Fibroblast of skin of left quadriceps (primary cell): Measurements from ENCODE around the gene ADGB.
"Not testable (repeated sequence)": the region's sequence is repeated elsewhere in the genome, so short reads cannot be mapped to it uniquely, and the experiment has no call there.

Experiments used
- DNase-seq, 2 experiments: peaks; one replicate each; pipeline ENCODE4 v3.0.0-alpha.2; 2013; ENCODE audit warnings: low read depth in 2 of 2

ADGB gene

DNA sequence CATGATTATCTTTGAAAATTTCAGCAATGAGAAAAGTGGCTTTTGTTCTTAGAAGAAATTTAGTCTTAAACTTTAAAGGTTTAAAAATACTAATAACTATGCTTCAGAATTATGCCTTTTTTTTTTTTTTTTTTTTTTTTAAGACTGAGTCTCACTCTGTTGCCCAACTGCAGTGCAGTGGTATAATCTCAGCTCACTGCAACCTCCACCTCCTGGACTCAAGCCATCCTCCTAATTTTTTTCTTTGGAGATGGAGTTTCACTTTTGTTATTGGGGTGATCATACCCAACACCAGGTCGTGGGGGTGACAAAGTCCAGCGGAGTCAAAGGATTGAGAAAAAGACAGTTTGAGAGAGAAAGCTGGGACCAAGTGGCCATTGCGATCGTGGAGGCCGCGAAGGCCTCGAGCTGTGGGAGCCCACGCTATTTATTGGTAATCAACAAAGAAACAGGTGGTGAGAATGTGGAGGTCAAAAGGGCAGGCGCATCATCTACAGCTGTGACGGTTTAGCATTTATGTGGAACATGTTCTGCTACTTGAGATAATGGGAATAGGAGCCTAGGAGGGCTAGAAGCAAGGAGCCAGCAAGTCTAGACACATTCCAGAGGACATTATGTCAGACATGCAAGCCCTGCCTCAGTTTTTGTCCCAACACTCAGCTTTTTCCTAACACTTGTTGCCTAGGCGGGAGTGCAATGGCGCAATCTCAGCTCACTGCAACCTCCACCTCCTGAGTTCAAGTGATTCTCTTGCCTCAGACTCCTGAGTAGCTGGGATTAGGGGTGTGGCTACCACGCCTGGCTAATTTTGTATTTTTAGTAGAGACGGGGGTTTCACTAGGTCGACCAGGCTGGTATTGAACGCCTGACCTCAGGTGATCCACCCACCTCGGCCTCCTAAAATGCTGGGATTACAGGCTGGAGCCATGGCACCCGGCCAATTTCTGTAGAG, 217.0 kb downstream of the ADGB start:
- not testable (repeated sequence) for DNase-seq

DNA sequence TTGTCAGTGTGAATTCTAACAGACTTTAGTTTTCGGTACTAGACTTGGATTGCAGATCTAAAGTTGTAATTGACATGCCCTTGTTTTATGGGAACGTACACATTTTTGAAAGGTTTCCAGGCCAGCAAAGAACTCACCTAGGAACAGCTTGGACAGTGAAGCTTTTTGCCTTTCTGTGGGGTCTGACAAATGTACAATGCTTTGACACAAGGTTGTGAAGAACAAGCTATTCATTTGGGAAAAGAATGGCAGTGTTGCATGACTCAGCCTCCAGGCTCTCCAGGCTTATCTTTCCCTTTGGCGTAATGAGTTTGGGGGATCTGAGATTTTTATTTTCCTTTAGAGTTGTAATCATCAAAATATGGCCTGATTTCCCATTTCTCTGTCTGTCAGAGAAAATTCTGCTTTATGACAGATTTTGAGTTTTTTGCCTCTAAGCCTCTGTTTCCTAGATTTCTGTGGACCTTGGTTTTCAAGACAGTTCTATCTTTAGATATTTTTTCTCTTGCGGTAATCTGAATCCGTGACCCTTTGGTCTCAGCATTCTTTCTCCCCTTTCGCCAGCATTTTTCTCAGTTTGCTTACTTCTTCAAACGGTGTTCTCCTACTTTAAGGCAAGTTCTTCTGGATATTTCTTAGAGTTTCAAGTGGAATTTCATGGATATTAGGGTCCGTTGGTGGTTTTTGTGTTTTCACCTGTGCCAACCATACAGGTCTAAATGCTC, 221.0 kb downstream of the ADGB start:
- DNase-seq = no peak

DNA sequence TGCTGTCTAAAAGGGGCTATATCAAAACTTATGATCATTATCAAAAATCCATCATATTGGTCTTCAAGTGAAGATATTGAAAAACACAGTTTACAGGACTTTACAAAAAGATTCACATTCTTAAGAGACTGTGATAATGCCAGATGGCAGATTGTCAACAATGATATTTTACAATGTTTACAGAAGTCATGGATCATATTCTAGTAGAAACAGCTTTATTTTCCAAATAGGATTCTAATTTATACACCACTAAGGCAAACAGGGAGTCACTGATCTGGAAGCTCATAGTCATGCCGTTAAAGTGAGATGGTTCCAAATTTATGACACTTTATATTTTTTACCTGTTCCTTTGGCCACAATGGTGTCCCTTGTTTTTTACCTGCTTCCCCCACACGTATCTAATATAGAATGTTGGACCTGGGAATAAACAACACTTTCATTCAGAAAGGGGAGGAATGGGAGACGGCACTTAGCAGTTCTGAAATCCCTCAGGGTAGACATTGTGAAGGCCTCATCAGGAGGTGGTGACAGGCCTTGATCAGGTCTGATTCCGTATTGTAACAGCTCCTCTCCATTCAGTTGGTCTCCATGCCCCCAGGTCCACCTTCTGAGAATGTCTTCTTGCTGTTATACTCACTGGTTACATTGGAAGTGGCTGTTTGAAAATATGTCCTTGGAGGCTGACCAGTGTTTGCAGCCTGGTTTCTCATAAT, 228.6 kb downstream of the ADGB start:
- DNase-seq = no peak

DNA sequence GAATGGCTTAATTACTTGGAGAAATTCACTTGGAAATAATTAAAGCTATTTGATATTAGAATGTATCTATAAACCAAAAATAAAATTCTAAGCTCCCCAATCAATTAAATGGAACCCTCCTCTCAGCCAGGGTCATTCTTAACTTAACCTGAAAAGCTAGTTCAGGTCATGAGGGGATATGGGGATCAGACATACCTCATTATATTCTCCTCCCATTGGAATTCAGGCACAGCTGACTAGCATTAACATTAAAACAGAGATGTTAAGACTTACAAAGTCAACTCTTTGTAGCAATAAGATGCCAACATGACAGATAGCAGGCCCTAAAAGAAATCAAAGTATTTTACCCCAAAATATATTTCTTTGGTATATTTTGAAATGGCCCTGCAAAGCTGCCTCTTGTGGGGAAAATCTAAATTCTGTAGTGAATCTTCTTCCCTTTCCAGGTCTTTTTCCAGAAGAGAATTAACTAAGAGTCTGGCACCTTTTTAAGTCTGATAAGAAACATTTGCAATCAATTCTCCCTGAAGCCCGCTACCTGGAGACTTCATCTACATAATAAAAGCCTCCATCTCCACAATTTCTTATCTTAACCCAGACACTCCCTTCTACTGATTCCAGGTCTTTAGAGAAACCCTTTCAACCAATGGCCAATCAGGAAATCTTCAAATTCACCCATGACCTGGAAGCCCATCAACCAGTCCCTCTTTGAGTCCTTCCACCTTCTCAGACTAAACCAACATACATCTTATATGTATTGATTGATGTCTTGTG, 231.2 kb downstream of the ADGB start:
- no peak for DNase-seq

DNA sequence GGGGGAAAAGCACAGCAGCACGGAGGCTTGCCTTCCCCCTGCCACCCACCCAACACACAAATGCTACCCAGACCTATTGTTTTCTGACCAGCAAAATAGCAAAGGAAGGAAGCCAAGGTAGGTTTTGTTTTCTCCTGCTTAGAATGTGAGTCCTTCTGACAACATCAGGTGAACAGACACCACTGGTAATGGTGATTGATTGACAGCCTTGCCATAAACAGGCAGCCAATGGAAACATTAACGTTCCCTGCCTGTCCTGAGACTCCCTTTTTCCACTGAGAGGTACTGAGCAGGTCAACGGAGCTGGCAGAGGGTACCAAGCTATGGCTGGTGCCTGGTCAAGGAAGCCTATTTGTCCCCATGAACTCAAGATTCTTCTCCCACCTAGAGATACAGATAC, 234.4 kb downstream of the ADGB start:
- no peak for DNase-seq

DNA sequence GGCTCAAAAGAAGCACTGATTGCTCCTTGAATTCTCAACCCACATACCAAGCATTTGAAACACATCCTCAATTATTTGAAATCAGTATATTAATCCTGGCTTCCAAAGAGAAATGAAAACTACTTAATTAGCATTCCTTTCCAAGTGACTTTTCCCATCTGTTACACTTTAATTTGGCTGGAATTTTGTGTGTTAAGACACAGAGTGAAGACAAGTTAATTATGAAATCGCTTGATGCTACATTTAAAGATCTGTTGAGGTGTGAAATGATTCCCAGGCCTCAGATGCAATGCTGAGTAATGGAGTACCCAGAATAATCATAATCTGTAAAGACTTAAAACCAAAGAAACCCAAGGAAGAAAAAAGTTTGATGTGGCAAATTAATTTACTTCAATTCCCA, 241.4 kb downstream of the ADGB start:
- no peak for DNase-seq

DNA sequence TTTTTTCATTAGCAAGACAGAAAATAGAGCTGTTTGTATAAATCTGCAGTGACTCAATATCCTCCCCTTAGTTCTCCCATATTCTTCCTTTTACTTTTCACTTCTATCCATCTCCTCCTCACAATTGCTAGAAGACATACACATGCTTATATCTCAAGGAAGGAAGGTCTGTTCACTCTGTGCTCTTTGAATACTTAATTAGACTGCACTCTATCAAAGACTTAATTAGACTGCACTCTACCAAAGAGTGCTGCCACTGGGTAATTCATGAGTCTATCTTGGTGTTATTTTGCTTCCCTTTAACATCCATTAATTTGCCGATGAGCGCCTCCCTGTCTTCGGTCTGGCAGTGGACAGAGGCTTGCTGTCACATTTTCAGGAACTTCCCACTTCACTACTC, 241.9 kb downstream of the ADGB start:
- DNase-seq = no peak

DNA sequence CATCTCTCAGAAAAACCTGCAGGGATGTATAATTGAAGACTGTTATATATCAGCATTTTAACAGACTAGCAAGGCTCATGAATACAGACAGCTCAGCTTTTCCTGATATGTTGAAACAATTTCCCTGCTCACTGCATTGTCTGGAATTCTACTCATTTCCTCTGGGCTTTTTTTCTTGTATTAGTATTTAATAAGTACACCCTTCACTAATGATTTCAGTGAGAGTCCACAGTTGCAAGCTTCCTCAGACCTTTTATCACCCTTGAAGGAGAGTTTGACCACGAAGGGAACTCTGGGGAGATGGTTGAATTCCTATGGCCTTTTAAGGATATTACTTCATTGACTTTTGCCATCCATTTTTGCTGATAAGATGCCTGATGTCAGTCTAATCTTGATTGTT, 248.7 kb downstream of the ADGB start:
- peak in 1 of 2 experiments; percentile 41 for DNase-seq

DNA sequence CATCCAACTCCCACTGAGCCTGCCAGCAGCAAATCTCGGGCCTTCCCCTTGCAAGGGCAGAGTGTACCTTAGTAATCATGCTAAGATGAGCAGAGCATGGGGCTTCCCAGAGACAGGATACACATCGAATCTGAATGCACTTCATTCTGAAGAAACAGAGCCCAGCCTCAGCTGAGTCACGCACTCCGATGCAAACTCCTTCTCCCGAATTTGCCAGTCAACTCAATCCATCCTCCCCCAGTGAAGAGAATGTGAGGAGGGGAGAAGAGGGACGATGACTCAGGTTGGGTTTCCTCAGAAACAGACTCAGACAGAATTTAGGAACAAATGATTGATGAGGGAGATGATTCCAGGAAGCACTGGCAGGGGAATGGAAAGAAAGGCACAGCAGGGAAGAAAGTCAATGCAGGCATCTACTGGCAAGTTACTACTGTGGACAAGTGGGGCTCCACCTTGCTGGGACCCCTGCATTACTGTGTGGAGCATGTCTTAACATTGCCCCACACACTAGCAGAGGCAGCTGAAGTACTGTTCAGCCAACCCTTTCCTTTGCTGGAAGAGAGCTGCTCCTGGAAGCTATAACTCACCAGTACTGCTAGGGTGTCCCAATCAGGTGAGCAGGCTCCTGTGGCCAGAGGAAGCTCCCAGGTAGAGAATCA, 251.6 kb downstream of the ADGB start:
- DNase-seq = peak; percentile 78 to 83

DNA sequence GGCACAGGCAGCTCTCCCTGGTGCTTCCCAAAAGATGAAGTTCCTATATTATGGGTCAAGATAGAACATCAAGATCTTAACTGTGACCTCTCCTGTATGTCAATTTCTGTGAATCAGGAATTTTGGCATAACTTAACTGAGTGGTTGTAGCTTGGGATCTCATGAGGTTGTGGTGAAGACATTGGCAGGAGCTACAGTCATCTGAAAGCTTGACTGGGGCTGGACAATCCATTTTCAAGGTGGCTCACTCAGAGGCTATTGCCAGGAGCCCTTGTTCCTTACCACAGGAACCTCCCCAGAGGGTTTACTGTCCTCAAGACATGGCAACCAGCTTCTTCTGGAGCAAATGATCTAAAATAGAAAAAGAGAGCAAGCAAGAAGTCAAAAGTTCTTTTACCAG, 252.2 kb downstream of the ADGB start:
- no peak for DNase-seq

DNA sequence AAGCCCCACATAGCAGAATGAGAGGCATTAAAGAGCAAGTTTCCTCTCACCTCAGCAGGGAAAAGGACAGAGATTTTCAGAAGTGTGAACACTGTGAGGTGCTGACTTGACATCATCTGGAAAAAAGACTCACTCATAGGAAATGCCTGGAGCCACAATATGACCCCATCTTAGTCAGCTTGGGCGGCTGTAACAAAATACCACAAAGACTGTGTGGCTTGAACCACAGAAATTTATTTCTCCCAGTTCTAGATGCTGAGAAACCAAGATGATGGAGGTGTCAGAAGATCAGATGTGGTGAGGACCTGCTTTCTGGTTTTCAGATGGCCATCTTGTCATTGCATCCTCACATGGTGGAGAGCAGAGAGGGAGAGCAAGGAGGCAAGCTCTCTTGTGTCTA, 253.1 kb downstream of the ADGB start:
- peak; percentile 80 to 81 for DNase-seq

DNA sequence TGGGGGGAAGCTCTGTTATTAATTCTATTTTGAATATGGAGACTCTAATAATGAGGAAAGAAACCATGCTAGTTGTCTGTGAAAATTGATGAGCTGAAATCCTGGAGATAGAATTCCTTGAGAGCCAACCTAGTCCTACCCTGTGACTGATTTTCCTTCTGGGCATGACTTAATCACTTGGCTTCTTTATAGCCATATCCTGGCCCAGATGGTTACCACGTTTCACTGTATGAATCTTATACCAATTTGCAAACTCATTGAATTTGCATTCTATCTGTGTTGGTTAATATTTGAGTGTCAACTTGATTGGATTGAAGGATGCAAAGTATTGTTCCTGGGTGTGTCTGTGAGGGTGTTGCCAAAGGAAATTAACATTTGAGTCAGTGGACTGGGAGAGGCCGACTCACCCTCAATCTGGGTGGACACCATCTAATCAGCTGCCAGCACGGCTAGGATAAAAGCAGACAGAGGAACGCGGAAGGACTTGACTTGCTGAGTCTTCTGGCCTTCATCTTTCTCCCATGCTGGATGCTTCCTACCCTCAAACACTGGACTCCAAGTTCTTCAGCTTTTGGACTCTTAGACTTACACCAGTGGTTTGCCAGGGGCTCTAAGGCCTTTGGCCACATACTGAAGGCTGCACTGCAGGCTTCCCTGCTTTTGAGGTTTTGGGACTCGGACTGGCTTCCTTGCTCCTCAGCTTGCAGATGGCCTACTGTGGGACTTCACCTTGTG, 255.9 kb downstream of the ADGB start:
- not testable (repeated sequence) for DNase-seq

DNA sequence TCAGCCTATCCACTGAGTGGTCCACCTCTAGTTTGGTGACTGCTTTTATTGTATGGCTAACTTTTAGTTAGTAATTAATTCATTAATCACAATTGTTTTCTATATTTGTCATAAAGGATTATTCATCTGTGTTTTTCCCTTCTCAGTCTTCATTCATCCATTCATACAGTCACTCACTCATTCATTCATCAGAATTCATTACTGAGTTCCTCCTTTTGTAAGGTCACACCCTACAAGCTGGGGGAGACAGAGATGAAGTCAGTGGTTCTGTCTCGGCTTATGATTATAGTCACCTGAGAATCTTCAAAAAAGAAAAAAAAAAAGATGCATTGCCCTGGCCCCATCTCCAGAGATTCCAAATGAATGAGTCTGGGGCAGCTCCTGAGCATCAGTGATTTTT, 257.1 kb downstream of the ADGB start:
- DNase-seq = no peak

DNA sequence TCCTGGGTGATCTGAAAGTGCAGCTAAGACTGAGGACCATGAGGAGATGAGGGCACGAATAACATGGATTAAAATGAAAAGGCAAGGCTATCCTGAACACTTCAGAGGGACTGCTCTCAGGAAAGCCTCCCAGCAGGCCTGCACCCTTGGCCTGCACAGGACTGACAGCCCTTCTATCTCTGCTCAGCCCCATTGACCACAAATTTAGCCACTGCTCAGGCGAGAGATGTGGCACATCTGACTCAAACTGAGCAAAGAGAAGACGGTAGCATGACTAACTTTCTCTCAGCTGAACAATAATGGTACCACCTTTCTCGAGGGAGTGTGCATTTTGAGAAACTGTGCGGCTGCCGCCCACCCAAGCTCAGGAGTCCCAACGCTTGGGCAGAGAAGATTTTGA, 257.5 kb downstream of the ADGB start:
- no peak for DNase-seq

DNA sequence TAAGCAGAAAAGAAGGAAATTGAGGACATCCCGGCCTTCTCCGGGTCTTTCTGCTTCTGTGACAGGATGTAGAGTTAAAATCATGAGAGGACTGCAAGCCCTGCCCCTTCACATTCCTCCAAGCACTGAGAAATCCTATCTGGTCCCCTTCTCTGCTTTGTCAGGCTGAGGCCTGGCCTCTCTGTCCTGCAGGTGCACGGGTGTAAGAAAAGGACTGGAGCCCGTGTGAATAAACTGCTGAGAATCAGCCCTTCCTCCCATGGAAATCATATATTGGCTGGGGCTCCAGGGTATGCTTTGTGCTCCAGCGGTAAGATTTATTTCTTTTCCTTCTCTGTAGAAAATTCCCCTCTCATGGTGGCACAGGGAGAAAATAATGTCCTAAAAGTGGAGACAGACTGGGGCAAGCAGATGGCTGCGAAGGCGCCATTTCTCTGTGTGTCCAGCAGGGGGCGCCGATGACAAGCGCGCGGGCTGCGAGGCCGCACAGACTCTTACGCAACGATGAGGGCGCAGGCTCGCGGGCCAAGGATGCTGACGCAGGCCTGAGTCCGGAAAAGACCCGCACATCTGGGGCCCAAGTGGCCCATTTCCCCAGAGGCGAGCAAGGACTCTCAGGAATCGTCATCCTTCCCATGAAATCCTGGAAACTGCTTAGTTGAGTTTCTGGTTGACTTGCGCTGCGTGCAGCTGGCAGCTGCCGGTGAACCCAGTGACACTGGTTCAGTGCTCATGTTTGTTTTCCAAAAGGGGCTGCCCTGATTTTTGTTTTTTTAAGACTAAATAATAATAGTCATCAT, 258.6 kb downstream of the ADGB start:
- peak; percentile 63 to 64 for DNase-seq

DNA sequence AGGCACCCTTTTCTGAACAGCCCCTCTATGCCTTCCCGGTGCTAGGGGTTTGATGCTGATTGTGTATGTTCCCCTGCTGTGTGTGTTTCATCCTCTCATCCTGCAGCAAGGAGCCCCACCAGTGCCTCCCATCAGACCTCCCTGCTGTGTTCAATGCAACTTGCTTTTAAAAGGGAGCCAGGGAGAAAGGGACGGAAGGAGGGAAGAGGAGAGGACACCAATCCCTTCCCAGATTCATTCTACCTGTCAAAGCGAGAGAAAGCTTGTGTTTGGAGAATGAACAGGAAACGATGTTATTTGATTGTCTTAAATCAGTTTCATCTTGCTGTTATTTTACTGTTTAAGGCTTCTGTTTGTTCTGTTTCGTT, 259.2 kb downstream of the ADGB start:
- no peak for DNase-seq

DNA sequence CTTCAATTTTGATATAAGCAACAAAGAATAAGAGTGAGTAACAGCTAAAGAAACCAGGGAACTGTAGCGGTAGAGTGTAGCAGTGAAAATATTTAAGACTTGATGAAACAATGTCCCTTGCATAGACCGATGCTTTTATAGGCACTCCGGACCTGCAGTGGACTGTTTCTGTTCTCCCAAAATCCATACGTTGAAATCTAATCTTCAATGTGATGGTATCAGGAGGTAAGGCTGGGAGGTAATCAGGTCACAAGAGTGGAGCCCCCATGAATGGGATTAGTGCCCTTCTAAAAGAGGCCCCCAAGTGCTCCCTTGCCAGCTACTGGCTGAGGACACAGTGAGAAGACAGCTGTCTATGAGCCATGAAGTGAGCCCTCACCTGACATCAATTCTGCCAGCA, 260.4 kb downstream of the ADGB start:
- DNase-seq = no peak

DNA sequence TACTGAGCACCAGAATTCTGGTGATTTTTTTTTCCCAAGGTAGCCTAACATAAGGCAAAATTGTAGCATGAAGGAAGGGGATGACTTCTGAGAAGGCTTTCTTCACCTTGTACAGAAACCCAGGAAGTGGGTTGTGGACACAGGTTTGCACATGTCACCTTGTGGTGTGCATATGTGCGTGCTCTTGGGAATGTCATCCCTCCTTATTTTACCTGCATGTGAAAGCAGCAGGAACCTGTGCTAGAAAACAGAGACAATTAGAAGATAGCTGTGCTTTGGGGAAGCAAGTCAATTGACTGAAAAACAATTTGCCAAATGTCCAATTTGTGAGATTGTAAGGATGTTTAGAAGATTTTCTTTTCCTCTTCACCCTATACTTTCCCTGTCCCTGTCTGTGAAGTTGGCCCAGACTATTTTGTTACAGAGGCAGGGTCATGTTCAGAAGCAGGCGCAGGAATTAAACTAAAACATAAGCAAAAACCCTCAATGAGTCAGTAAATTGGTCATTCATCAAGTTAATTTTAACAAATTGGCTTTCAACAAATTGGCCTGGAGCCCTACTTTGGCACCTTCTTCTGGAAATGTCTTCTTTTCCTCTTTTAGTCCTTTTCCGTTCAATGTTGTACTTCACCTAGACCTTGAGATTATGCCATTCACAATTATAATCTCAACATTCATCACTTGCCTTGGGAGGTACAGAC, 261.2 kb downstream of the ADGB start:
- no peak for DNase-seq

DNA sequence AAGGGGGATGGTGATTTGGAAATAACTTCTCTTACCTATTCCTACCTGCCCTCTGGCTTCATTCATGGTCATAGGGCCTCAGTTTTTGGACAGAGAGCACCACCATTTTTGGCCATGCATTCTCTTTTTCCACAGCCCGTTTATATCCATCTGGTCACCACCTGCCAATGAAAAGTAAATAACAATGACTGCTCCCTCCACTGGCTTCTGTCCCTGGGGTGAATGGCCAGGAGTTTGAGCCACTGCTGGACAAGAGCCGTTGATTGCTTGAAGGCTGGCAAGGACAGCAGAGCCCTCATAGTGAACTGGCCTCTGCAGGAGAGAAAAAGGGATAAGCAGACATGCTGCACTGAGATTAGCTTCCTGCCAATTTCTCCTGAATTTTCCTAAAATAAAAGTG, 261.8 kb downstream of the ADGB start:
- DNase-seq = no peak
